Skin of body (tissue), 2 donors: ENCODE measurements around the gene DOCK9. TPM values are rescaled to one million over a fixed set of nuclear protein-coding genes. Genes with fewer than 3 reads are reported as not detected.

Experiments used
- DNase-seq: peaks from one replicate; lab custom pipeline; 2025; lab: John Stamatoyannopoulos, UW
- total RNA-seq: library from RNA; depleted of rRNA; stranded (reverse); fragments of >200 nt; gene quantifications from one replicate; pipeline ENCODE4 v1.2.3, GENCODE V29; 2014

DOCK9 gene
- total RNA-seq, 1 donor from 2014 or later = 89.1 TPM

DNA sequence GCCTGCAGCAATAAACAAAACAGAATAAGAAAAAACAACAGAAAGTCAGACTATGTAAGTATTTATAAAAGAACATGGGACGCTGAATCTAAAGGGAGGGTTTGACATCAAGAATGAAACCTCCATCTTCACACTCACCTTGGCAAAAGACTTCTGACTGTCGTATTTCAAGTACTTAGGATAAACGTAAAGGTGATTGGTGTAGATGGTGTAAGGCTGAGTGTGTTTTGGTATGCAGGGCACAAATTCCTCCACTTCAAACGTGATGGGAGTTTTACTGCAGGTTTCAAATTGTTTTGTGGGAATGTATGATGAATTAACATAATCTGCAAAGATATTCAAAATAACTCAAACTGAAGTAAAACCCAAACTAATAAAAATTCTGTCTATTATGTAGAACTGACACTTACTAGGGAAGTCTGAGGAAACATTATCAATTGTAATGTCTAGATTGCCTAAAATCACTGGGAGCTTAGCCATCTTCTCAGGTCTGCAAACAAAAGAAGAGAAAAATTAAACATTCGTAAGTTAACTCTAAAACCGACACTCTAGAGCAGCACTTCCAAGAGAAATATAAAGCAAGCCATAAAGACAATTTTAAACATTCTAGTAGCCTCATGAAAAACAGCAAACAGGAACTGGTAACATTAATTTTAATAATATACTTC, 89.5 kb downstream of the DOCK9 start:
- no peak for DNase-seq

DNA sequence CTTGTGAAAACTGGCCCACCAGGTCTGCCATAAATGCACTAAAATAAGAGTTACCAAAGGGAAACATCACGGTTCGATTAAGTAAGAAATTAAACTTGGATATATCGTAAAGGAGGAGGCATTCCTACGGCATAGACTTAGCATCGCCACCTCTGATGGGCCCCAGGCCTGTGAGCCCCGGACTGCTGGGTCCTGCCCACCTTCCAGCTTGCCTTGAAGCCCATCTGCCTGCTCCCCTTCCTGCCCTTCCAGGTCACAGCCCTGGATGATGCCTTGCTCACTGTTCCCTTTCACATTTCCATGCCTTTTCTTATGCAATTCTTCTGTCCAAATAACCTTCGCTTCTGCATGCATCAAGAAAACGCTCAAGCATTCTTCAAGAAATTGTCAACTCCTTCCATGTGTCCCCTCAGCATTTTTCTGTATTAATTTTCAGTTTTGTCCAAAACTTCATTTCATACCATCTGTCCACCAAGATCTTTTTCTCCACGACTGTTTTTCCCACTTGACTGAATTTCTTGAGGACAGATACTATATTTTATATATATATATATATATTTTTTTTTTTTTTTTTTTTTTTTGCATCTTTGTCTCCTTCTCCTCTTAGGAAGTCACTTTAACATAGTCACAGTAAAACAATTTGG, 91.2 kb downstream of the DOCK9 start:
- DNase-seq = no peak

GRCh38 chr13:98885600-98885999, 92.3 kb downstream of the DOCK9 start:
- no peak for DNase-seq

DNA sequence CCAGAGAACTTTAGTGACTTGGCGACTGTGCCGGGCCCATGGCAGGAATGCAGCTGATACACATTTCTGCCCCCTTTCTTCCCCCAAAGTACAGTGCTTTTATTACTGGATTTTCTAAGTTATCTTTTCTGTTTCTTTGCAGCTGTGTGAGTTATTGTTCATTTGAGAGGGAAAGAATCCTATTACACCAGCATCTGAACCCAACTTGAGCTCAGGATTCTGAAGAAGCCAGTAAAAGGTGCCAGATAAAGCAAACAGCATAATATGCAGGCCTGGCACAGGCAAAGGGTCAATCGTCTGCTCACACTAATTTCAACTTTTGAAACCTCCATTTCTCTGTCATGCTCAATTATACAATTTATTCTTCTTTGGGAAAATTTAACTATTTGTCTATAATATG, 93.9 kb downstream of the DOCK9 start:
- DNase-seq = no peak

GRCh38 chr13:98881390-98881789, 96.5 kb downstream of the DOCK9 start:
- no peak for DNase-seq

- no peak for DNase-seq
Observed at GRCh38 chr13:98880677-98881076, 97.2 kb downstream of the DOCK9 start.

DNA sequence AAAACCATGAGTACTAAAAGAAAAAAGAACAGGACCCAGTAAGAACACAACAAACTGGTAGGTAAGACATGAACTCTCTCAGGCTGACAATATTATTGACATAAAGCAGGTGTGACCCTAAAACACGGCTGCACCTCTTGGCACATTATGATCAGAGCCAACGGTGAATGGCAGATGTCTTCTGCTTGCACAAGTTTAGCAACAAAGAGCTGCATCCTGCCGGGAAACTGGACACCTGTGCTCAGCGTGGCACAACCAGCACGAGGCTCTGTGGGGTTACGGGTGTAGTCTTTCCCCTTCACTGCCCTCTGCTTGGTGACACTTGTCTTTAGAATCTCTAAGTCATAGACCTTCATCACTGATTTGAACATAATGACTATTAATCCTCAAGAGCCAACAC, 97.9 kb downstream of the DOCK9 start:
- DNase-seq = no peak

DNA sequence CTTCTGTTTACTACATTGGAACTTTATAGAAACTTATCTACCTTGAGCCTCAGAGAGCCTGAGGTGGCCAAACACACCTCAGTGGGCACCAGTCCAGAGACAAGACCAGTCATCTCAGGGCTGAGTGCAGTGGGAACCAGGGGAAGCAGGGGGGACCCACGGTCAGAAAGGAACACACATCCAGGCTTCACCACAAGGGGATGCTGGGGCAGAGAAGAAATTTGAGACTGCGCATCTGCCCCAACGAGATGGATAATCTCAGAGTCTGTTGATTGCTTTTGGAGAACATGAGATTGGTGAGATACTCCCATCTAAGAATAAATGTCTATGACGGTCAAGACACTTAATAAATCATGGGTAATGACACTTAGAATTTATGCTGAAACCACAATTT, 98.7 kb downstream of the DOCK9 start:
- no peak for DNase-seq

GRCh38 chr13:98878486-98879126, 99.3 kb downstream of the DOCK9 start:
- peak; percentile 28 for DNase-seq

GRCh38 chr13:98877936-98878335, 99.9 kb downstream of the DOCK9 start:
- no peak for DNase-seq

DNA sequence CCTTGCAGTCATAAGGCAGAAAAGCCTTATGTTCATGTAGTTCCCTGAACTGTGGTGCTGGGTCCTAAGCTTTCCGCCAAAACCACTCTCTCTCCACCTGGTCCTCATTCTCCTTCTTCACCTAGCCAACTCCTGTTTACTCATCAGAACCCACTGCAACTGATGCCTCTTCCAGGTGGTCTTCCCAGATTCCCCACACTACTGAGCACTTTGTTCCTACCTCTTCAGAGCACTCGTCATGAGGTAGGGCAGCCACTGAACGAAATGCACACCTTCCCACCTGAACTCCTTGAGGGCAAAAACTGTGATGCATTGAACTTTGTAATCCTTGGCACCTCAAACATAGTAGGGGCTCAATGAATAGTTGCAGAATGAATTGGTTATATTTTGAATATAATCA, 100.4 kb downstream of the DOCK9 start:
- no peak for DNase-seq

GRCh38 chr13:98875146-98875729, 102.6 kb downstream of the DOCK9 start:
- DNase-seq = no peak

GRCh38 chr13:98874029-98874397, 103.9 kb downstream of the DOCK9 start:
- no peak for DNase-seq

GRCh38 chr13:98873377-98874028, 104.4 kb downstream of the DOCK9 start:
- DNase-seq = no peak

DNA sequence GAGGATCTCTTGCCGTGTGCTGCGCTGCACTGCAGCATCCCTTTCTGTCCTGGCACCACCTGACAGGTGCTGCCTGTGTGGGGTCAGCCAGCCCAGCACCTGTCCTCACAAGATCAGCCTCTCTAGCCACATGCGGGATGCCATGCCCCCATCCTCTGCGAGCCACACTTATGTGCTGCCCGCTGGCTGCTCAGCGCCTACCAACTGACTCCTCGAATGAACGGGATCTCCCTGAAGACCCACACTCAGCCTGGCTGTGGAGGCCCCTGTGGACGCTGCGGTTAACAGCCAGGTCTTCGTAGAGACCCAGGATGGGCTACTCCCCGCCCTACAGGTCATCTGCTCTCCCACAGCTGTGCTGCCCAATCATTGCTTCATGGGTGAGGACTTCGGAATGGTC, 106.1 kb downstream of the DOCK9 start:
- no peak for DNase-seq

DNA sequence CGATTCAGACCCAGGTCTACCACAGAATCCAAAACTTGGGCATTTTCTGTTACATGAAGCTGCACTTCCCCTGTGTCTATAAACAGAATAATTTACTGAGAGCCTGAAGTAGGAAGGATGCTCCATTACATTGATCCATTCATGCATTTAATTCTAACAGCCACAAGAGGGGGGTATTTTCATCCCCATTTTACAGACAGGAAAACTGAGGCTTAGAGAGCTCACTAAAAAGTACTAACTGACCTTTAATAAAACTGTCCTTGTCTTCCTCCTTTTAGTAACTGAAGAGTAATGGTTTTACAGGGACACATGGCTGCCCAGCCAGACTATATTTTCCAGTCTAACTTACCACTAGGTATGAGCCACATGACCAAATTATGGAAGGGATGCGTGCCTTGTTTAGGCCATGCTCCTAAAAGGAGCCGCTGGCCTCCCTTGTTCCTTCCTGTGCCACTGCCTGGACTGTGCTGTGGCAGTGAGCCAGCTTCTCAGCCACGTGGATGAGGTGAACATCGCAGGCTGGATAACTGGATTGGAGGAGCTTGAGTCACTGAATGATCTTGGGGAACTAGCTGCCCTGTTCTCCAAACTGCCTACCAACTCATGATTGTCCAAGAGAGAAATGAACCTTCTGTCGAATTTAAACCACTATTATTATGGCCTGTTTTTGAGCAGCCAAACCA, 108.3 kb downstream of the DOCK9 start:
- DNase-seq = no peak

DNA sequence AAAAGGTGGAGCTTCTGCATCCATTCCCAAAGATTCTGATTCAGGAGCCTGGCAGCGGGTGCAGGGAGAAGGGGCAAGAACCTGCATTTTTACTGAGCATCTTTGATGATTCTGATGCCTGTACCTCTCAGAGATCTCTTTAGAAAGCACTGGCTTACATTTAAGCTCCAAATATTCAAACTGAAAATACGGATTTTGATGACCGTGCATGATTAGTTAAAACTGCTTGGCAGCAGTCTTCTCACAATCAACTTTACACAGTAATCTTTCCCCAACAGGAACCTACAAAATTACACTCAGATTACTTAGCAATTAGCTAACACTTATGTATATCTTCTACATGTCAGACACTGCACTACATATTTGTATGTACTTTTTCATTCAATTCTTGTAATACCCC, 108.9 kb downstream of the DOCK9 start:
- no peak for DNase-seq

DNA sequence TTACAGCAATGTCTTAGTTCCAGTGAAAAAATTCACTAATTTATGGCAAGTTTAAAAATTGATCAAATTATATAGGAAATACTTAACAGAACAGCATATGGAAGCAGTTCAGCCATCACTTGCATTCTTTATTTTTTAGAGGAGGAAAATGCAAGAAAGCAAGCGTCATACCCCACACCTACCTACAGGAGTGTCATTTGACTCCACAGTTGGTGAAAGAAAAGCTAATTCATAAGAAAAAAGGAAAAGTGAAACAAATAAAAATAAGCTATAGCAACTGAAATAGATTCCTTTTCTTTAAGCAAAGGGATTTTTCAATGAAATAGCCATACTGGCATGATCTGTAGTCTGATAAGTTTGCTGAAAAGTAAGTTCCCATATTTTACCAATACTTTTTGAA, 111.0 kb downstream of the DOCK9 start:
- DNase-seq = no peak

- DNase-seq = no peak
Observed at GRCh38 chr13:98860491-98860890, 117.4 kb downstream of the DOCK9 start.

DNA sequence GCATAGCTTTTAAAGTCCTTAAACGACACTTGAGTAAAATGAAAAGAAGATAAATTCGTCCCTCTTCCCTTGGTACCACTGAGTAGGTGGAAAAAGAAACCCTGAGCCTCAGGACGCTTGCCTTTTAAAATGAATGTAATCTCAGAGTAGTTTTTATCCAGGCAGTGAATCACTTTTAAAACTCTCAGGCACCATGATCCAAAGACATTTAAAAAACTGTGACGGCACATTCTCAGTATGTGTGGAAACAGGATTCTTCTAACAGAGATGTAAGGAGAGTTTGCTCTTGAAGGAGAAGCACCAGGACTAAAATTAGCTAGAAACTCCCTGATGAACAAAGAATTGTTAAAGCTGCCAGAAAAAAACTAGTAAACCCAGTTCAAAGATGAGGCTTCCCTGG, 119.7 kb downstream of the DOCK9 start:
- no peak for DNase-seq

DNA sequence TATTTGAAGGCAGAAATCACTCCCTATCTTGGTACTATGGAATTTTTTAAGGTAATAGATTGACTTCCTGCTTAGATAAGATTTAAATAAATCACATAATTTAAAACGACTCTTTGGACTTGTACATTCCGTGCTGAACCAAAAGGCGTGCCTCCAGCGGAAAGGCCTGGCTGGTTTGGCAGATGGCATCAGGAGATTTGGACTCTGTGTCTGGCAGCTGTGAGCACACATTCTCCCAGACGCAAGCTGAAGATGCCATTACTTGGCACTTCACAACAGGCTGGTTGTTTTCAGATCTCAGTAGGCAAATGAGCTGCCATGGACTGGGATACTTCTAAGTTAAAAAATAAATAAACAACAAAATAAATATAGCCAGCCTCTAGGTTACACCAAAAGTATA, 120.9 kb downstream of the DOCK9 start:
- no peak for DNase-seq

GRCh38 chr13:98854448-98854847, 123.4 kb downstream of the DOCK9 start:
- no peak for DNase-seq
